T-helper 2 cell (primary cell): Measurements from ENCODE around the gene EIF4G3.
"Not testable (repeated sequence)": the region's sequence is repeated elsewhere in the genome, so short reads cannot be mapped to it uniquely, and the experiment has no call there.

Source experiments
- DNase-seq, 5 experiments: peaks; one replicate each; pipeline versions ENCODE4 v3.0.0 to v3.0.0-alpha.2; 2012 to 2022

EIF4G3 gene

DNA sequence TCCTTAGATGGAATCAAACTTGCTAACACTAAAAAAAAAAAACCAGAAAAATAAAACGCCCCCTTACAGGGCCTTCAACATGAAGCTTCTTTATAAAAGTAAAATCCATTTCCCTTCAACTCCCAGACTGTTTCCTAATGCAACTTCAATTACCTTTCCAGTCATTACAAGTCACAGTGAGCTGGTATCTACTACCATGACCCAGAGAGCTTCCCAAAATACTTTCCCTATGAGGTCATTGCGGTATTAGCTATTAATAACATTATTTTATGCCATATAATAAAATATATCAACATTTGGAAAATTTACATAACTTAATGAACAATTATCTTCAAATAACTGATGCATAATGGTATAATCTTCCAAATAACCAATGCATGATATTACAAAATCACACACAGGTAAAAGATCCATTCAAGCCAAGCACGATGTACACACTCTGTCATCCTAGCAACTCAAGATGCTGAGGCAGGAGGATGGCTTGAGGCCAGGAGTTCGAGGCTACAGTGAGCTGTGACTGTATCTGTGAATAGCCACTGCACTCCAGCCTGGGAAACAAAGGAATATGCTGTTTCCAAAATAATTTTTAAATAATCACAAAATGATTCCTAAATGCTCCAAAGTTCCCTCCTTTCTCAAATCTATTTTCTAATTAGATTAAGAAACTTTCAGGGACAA, 24.1 kb downstream of the EIF4G3 start:
- no peak for DNase-seq

- DNase-seq = no peak
These were observed 26.8 kb downstream of the EIF4G3 start for GRCh38 chr1:21149855-21150432.

DNA sequence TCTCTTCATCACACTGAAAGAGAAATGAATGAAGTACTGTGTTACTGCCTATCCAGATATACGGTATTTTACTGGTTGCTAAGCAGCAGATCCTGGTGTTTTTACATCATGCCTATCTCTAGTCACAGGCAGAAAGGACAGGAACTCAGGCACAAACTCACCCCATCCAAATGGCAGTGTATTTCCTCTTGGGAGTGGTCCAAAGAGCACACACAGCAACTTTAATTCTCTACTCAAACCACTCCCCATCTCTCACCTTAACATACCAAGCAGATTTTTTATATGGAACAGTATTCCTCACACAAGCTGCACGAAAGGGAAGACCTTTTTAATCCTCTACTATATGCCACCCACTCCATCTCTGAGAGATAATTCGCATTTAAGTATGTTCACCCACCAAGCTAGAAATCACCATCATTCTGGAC, 27.3 kb downstream of the EIF4G3 start:
- DNase-seq = no peak

GRCh38 chr1:21143752-21144151, 32.9 kb downstream of the EIF4G3 start:
- DNase-seq = no peak

DNA sequence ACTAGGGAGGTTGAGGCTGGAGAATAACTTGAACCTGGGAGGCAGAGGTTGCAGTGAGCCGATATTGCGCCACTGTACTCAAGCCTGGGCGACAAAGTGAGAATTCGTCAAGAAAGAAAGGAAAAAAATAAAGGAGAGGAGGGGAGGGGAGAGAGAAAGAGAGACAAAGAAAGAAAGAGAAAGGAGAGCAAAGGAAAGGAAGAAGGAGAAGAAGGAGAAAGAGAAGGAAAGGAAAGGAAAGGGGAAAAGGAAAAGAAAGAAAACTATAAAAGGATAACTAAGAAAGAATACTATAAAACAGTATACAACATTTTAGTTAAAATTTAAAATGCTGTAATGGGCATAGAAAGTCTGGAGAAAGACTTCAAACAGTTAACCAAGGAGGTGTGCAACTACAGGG, 33.6 kb downstream of the EIF4G3 start:
- DNase-seq = no peak

DNA sequence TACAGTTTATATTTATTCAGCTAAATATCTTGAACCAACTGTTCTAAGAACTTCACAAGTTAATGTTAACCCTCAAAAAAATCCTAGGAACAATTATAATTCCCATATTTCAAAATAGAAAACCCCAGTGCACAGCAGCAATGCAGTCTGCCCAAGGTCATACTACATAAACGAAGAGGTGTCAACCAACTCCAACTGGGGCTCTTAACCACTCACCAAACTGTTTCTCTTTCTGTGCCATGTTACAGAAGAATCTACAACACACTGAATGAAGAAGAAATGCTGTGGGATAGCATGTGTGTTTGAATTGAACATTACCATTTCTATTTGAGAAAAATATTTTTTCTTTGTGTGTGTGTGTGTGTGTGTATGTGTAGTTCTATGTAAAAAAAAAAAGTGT, 35.7 kb downstream of the EIF4G3 start:
- DNase-seq = no peak

DNA sequence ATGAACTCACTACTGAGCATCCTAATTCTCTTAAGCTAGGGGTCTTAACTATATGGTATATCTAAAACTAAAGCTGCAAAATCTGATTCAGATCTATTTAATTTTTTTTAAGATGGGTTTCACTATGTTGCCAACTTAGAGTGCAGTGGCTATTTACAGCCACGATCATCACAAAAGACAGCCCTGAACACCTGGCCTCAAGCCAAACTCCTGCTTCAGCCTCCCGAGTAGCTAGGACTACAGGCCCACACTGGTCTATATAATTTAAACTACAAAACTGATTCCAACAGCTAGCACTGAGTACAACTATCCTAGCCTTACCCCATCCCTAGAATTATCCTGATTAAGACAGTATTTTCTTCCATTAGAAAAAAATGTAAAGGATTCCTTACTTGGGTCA, 37.1 kb downstream of the EIF4G3 start:
- no peak for DNase-seq

GRCh38 chr1:21136344-21136743, 40.4 kb downstream of the EIF4G3 start:
- DNase-seq = not testable (repeated sequence)

DNA sequence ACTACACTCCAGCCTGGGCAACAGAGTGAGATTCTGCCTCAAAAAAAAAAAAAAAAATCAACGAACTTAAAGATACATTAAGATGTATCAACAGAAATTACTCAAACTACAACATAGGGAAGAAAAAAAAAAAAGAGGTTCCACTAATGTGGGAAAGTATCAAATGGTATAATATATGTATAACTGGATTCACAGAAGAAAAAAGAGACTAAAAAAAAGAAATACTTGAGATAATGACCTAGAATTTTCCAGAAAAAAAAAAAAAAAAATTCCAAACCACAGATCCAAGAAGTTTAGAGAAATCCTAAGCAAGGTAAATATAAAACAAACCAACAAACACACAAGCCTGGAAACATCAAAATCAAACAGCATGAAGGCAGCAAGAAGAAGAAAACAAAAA, 45.5 kb downstream of the EIF4G3 start:
- no peak for DNase-seq

DNA sequence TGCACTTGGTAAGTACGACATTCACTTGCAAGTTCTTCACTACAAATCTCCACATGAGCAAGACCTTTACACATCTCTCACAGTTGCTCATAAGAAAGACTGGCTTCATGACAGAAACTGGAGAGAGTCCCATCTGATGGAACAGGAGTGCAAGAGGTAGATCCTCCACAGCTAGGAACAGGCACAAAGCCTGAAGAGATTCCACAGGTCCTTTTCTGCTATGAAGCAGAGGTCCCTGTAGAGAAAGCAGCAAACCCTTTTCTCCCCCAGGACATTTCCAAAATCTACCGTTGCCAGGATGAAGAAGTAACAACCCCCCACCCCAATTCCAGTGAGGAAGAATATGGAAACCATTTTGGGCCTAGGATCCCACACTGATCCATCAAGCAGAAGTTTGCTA, 47.3 kb downstream of the EIF4G3 start:
- no peak for DNase-seq

- DNase-seq = no peak
These were observed 50.4 kb downstream of the EIF4G3 start for GRCh38 chr1:21126324-21126723.

DNA sequence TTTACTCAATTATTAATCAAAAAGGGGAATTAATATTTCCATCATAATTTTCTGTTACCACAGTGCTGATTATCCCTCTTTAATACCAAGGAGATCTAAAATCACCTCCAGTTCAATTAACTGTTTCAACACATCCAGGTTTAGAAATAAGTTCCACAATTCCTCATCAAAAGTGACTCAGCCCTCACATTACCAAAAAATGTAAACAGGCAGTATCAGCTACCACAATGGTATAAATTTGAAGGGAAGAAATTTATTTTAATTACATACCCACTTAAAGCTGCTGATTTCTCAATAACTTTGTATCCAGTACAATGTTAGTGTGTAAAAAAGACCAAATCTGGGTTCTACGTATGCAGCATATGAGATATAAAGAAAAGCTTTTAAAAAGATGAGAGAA, 51.9 kb downstream of the EIF4G3 start:
- DNase-seq = no peak

DNA sequence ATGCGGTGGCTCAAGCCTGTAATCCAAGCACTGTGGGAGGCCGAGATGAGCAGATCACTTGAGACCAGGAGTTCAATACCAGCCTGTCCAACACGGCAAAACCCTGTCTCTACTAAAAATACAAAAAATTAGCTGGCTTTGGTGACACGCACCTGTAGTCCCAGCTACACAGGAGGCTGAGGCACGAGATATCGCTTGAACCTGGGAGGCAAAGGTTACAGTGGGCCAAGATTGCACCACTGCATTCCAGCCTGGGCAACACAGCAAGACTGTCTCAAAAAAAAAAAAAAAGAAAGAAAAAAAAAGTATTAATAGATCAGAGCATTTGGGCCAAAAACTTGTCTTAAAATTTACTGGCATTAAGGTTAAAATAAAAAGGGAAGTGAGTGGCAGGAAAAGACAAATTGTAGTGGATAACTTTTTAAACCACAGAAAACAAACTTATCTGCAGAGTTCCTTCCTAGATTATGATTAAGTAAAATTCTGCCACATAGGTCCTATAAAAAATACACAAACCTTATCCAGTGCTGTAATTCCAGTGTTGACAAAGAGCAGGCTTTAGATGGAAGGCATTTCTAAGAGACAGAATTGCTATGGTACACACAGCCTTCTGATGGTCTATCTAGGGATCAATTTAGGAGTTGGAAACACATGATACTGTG, 53.3 kb downstream of the EIF4G3 start:
- DNase-seq = no peak

- no peak for DNase-seq
These were observed 54.8 kb downstream of the EIF4G3 start for GRCh38 chr1:21121764-21122471.

- no peak for DNase-seq
These were observed 58.5 kb downstream of the EIF4G3 start for GRCh38 chr1:21118167-21118566.

GRCh38 chr1:21117597-21118001, 59.1 kb downstream of the EIF4G3 start:
- no peak for DNase-seq

DNA sequence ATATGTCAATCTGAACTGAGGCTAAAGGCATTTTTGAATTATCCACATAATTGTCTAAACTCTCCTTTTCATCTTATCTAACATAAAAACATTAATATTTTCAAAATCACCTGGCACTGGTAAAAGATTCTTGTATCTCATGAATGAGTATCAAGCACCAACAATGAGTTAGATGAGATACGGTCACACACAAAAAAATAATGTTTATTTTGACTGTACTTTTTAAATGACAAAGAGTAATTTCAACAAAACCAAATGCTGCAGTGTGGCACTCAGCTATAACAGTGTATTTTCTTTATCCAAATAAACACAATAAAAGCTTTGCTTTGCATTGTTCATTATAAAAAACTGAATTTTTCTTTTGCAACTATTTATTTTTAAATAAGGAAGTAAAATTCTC, 59.5 kb downstream of the EIF4G3 start:
- no peak for DNase-seq

- no peak for DNase-seq
These were observed 61.5 kb downstream of the EIF4G3 start for GRCh38 chr1:21115098-21115760.

GRCh38 chr1:21114431-21114830, 62.3 kb downstream of the EIF4G3 start:
- no peak for DNase-seq

- DNase-seq = no peak
These were observed 66.5 kb downstream of the EIF4G3 start for GRCh38 chr1:21110163-21110562.

- DNase-seq = no peak
These were observed 70.0 kb downstream of the EIF4G3 start for GRCh38 chr1:21106709-21107108.

- no peak for DNase-seq
These were observed 70.5 kb downstream of the EIF4G3 start for GRCh38 chr1:21106238-21106637.

DNA sequence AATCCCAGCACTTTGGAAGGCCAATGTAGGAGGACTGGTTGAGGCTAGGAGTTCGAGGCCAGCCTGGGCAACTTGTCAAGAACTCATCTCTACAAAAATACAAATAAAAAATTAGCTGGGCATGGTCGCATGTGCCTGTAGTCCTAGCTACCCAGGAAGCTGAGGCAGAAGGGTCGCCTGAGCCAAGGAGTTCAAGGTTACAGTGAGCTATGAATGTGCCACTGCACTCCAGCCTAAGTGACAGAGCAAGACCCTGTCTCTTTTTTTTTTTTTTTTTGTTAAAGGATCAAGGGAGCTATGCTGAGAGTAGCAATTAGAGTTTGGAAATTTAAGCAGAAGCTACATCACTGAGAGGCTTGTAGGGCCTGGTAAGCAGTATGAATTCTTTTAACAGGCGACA, 70.9 kb downstream of the EIF4G3 start:
- no peak for DNase-seq
